H1 (cell line): Measurements from ENCODE around the gene MMP15. TPM values are rescaled to one million over a fixed set of nuclear protein-coding genes. Genes with fewer than 3 reads are reported as not detected.
A peak's percentile ranks its signal among the peaks of the same experiment; 100 is the strongest.

Source experiments
- CTCF ChIA-PET: fragments of 300-600 bp; sonication (Branson Sonifier 250); formaldehyde crosslinking; loops from one replicate; lab custom pipeline; 2021; ENCODE audit not compliant: partially characterized antibody; lab: Charles Lee
- POLR2A ChIA-PET: fragments of 300-600 bp; sonication (Branson Sonifier 250); formaldehyde crosslinking; loops from one replicate; lab custom pipeline; 2021; ENCODE audit warnings: inconsistent platforms; ENCODE audit not compliant: partially characterized antibody; lab: Charles Lee
- DNase-seq, 2 experiments: peaks; one replicate each; pipeline versions ENCODE4 v3.0.0 to v3.0.0-alpha.2; 2010 to 2022; ENCODE audit warnings: low spot score in 2 of 2, low read depth in 1 of 2, mixed read lengths in 1 of 2
- FAIRE-seq: peaks from 2 replicates; lab custom pipeline; 2011; peaks lifted over from hg19 to GRCh38; lab: Jason Lieb, UNC
- H2AFZ ChIP-seq: 2 replicates; pipeline ENCODE4 v1.8.1; 2012; ENCODE audit warnings: low read length, inconsistent platforms
- H2AK5ac ChIP-seq: 2 replicates; pipeline ENCODE4 v1.6.1; 2013; ENCODE audit warnings: low read depth, low read length
- H2BK120ac ChIP-seq: replicated peaks from 2 replicates; pipeline ENCODE3; 2013; ENCODE audit warnings: low read depth, low read length, inconsistent platforms
- H2BK12ac ChIP-seq: 2 replicates; pipeline ENCODE4 v1.6.1; 2013; ENCODE audit warnings: low read depth, low read length
- H2BK15ac ChIP-seq: 2 replicates; pipeline ENCODE4 v1.6.1; 2013; ENCODE audit warnings: low read length
- H2BK20ac ChIP-seq: 2 replicates; pipeline ENCODE4 v1.6.1; 2013; ENCODE audit warnings: low read length
- H2BK5ac ChIP-seq: 2 replicates; pipeline ENCODE4 v1.6.1; 2013; ENCODE audit warnings: low read depth, low read length
- H3K14ac ChIP-seq: 2 replicates; pipeline ENCODE4 v1.6.1; 2013; ENCODE audit warnings: inconsistent platforms; ENCODE audit not compliant: insufficient read length
- H3K18ac ChIP-seq: 2 replicates; pipeline ENCODE4 v1.6.1; 2013; ENCODE audit warnings: low read length; ENCODE audit errors: extremely low read depth
- H3K23ac ChIP-seq: 2 replicates; pipeline ENCODE4 v1.6.1; 2013; ENCODE audit warnings: inconsistent platforms; ENCODE audit not compliant: insufficient read length
- H3K23me2 ChIP-seq: 2 replicates; pipeline ENCODE4 v1.6.1; 2013; ENCODE audit warnings: low read depth, low read length
- H3K27ac ChIP-seq: 2 replicates; pipeline ENCODE4 v1.6.1; 2011; ENCODE audit warnings: low read depth, low read length, inconsistent platforms
- H3K27me3 ChIP-seq, 4 experiments: replicated peaks in 1 of 4; 1 replicate in 1 of 4; 2 replicates in 3 of 4; pipeline versions ENCODE4 v1.6.1 to v1.8.1; 2011 to 2013; ENCODE audit warnings: low read length in 3 of 4, mild to moderate bottlenecking in 3 of 4, inconsistent platforms in 2 of 4, mixed read lengths in 2 of 4, moderate library complexity in 1 of 4; ENCODE audit not compliant: control insufficient read depth in 3 of 4, insufficient read depth in 3 of 4; ENCODE audit errors: extremely low read depth in 1 of 4
- H3K36me3 ChIP-seq, 4 experiments: 2 replicates each; pipeline versions ENCODE4 v1.6.1 to v1.8.1; 2011 to 2013; ENCODE audit warnings: mild to moderate bottlenecking in 4 of 4, low read length in 3 of 4, moderate library complexity in 2 of 4, control low read depth in 1 of 4, inconsistent platforms in 1 of 4; ENCODE audit not compliant: insufficient read depth in 4 of 4, control insufficient read depth in 2 of 4
- H3K4ac ChIP-seq: replicated peaks from 2 replicates; pipeline ENCODE3; 2013; ENCODE audit warnings: low read length, low read depth, mixed read lengths, inconsistent platforms; ENCODE audit not compliant: insufficient read length
- H3K4me1 ChIP-seq, 4 experiments: replicated peaks in 1 of 4; 1 replicate in 1 of 4; 2 replicates in 3 of 4; pipeline versions ENCODE4 v1.6.1 to v1.8.1; 2011 to 2013; ENCODE audit warnings: low read length in 3 of 4, inconsistent platforms in 2 of 4, mixed read lengths in 1 of 4; ENCODE audit not compliant: insufficient read depth in 4 of 4, control insufficient read depth in 3 of 4
- H3K4me2 ChIP-seq, 2 experiments: 2 replicates each; pipeline versions ENCODE4 v1.6.1 to v1.8.1; 2011 to 2013; ENCODE audit warnings: low read depth in 2 of 2, low read length in 2 of 2, control low read depth in 1 of 2, inconsistent platforms in 1 of 2, mild to moderate bottlenecking in 1 of 2; ENCODE audit not compliant: insufficient read depth in 1 of 2
- H3K4me3 ChIP-seq, 4 experiments: fragments of 200-600, 300-600 bp in 1 of 4; sonication (generic), shearing (Covaris generic), sonication (Bioruptor Twin) in 1 of 4; 2 replicates each; pipeline versions ENCODE4 v1.5.1 to v1.8.1; 2011 to 2016; ENCODE audit warnings: low read length in 4 of 4, low read depth in 3 of 4, control low read depth in 2 of 4, inconsistent platforms in 2 of 4, mild to moderate bottlenecking in 2 of 4, mixed read lengths in 1 of 4, moderate library complexity in 1 of 4; ENCODE audit not compliant: insufficient read depth in 2 of 4; ENCODE audit errors: extremely low read depth in 1 of 4
- H3K56ac ChIP-seq: replicated peaks from 2 replicates; pipeline ENCODE3; 2013; ENCODE audit warnings: low read depth, mild to moderate bottlenecking, mixed read lengths, low read length, inconsistent platforms; ENCODE audit not compliant: insufficient read length
- H3K79me1 ChIP-seq: 2 replicates; pipeline ENCODE4 v1.6.1; 2013; ENCODE audit warnings: low read depth, low read length, control low read depth
- H3K79me2 ChIP-seq, 2 experiments: 2 replicates each; pipeline versions ENCODE4 v1.6.1 to v1.8.1; 2012 to 2013; ENCODE audit warnings: low read length in 2 of 2, mild to moderate bottlenecking in 2 of 2, inconsistent platforms in 1 of 2; ENCODE audit not compliant: insufficient read depth in 2 of 2, control insufficient read depth in 1 of 2
- H3K9ac ChIP-seq, 4 experiments: replicated peaks in 1 of 4; 1 replicate in 1 of 4; 2 replicates in 3 of 4; pipeline versions ENCODE4 v1.6.1 to v1.8.1; 2011 to 2013; ENCODE audit warnings: low read depth in 3 of 4, low read length in 3 of 4, control low read depth in 2 of 4, mild to moderate bottlenecking in 2 of 4, moderate library complexity in 2 of 4, inconsistent platforms in 1 of 4; ENCODE audit errors: extremely low read depth in 1 of 4
- H3K9me3 ChIP-seq, 2 experiments: 2 replicates each; pipeline versions ENCODE4 v1.6.1 to v1.8.1; 2012 to 2013; ENCODE audit warnings: mild to moderate bottlenecking in 2 of 2, moderate library complexity in 2 of 2, control low read depth in 1 of 2, inconsistent platforms in 1 of 2, low read depth in 1 of 2, low read length in 1 of 2, mixed read lengths in 1 of 2; ENCODE audit not compliant: insufficient read depth in 2 of 2
- H4K20me1 ChIP-seq, 2 experiments: replicated peaks in 1 of 2; 2 replicates each; pipeline versions ENCODE3 to v1.8.1; 2011 to 2013; ENCODE audit warnings: inconsistent platforms in 2 of 2, low read length in 2 of 2, mild to moderate bottlenecking in 1 of 2; ENCODE audit not compliant: insufficient read depth in 2 of 2, control insufficient read depth in 1 of 2
- H4K5ac ChIP-seq: 2 replicates; pipeline ENCODE4 v1.6.1; 2013; ENCODE audit warnings: low read length, low read depth, mixed read lengths, inconsistent platforms; ENCODE audit not compliant: insufficient read length
- H4K8ac ChIP-seq: 2 replicates; pipeline ENCODE4 v1.8.0; 2013; ENCODE audit warnings: mild to moderate bottlenecking, moderate library complexity, low read length, inconsistent platforms; ENCODE audit not compliant: insufficient read depth; ENCODE audit errors: extremely low read depth
- H4K91ac ChIP-seq: replicated peaks from 2 replicates; pipeline ENCODE3; 2013; ENCODE audit warnings: low read length, mixed read lengths, inconsistent platforms; ENCODE audit not compliant: insufficient read length
- ASH2L ChIP-seq: fragments of 200-600, 300-600 bp; sonication (generic); IDR thresholded peaks from one replicate; pipeline ENCODE4 v1.7.1; 2017; ENCODE audit warnings: low read length
- BACH1 ChIP-seq: IDR thresholded peaks from 2 replicates; pipeline ENCODE4 v1.6.1; 2012; ENCODE audit warnings: low read length, improper control_type of control experiment
- HDAC6 ChIP-seq: IDR thresholded peaks from one replicate; pipeline ENCODE4 v1.7.1; 2012; ENCODE audit warnings: low read depth, mild to moderate bottlenecking, inconsistent platforms, low read length, moderate library complexity
- POLR2AphosphoS5 ChIP-seq: IDR thresholded peaks from 2 replicates; pipeline ENCODE4 v1.6.1; 2011; ENCODE audit warnings: low read depth, low read length
- RFX5 ChIP-seq: IDR thresholded peaks from 2 replicates; pipeline ENCODE4 v1.6.1; 2011; ENCODE audit warnings: low read depth, low read length, improper control_type of control experiment, borderline replicate concordance
- RXRA ChIP-seq: IDR thresholded peaks from 2 replicates; pipeline ENCODE4 v1.6.1; 2011; ENCODE audit warnings: low read depth, mild to moderate bottlenecking, low read length, moderate library complexity; ENCODE audit not compliant: insufficient read depth
- WGBS, 2 experiments: shearing (Covaris generic) in 1 of 2; methylation state at CpG; one replicate each; pipeline versions ENCODE4 v1.1.6 to v1.1.7; 2013 to 2015; ENCODE audit warnings: low lambda C conversion rate in 2 of 2, mixed read lengths in 2 of 2, inconsistent platforms in 1 of 2, low coverage in 1 of 2, missing lambda C conversion rate in 1 of 2; ENCODE audit not compliant: insufficient replicate concordance in 2 of 2, insufficient coverage in 1 of 2, insufficient read length in 1 of 2; ENCODE audit errors: extremely low coverage in 1 of 2, missing lambda C conversion rate in 1 of 2; 5-methylcytosine and 5-hydroxymethylcytosine counted together
- polyA plus RNA-seq, 7 experiments: library from polyadenylated mRNA; depleted of rRNA in 3 of 7; stranded (reverse) in 5 of 7; unstranded in 2 of 7; fragments of >200 nt in 5 of 7; fragments of 200-250 nt in 2 of 7; gene quantifications; 1 replicate in 5 of 7; 2 replicates in 1 of 7; 4 replicates in 1 of 7; pipeline versions ENCODE4 v1.2.1 to v1.2.3, GENCODE V29; 2011 to 2013; ENCODE audit warnings: missing spikeins in 2 of 7, mixed read lengths in 2 of 7
- total RNA-seq: library from RNA; stranded (reverse); fragmentation: NEBNext Ultra II Directional; extraction: Animal tissue kit (Norgen Biotek cat#: 25700); gene quantifications from 2 replicates; pipeline ENCODE4 v1.2.1, GENCODE V29; 2021
- TF ChIP-seq, protein P1 (sequence below): IDR thresholded peaks from 2 replicates; pipeline ENCODE4 v1.6.1; 2011; ENCODE audit warnings: low read depth, mild to moderate bottlenecking, low read length; ENCODE audit not compliant: insufficient read depth

Gene MMP15
- total and polyA plus RNA-seq, 2 of the 8 experiments (the other 6 are each of a cell fraction or from before 2014, with no cell fraction given) = 38.5 to 42.2 TPM

DNA sequence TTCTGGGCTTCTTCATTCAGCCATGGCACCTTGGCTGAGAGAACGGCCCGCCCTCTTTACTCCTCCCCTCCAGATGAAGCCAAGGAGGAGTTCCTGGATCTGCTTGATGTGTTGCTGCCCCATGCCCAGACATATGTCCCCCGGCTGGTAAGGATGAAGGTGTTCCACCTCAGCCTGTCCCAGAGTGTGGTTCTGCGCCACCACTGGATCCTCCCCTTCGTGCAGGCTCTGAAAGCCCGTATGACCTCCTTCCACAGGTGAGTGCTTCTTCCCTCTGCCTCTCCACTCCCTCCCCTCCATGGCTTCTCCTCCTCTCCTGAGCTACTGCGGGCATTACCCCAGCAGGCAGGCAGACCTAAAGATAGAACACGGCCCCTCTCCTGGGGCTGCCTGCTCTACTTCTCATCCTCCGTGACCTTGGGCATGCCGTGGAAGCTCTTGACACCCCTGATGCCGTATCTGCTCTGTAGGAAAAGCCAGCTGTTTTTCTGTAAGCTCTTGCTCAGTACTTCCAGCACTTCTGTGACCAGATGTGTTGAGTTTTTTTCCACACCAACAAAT lies 15.6 kb upstream of the MMP15 start:
- peaks cover 0 to 17% (median 3%) of the 10 kb centered on the region in 4 experiments; a peak in 5 of 8 replicates for H3K36me3 ChIP-seq
- H2AK5ac ChIP-seq = peak overlapping the region; percentile 65; the same call in 1 of the 2 replicates
- CTCF ChIA-PET = interaction anchor here (0.9 to 2.8 kb wide), 15 partner anchors 9 to 361 kb away, joined by 3 to 12 read pairs (median 4); partner anchors contain the start of genes USB1 and ZNF319
- no peaks in the 10 kb centered on the region for H3K9me3 ChIP-seq
- DNase-seq (no peak), FAIRE-seq (no peak)
- H2AFZ ChIP-seq = no peak overlapping the region
- no peak overlapping the region for H3K23ac ChIP-seq
- no peak overlapping the region for H4K91ac ChIP-seq
- peaks cover 0 to 6% of the 10 kb centered on the region in 2 experiments; a peak in 1 of 4 replicates for H3K79me2 ChIP-seq
- H3K4me3 ChIP-seq = no peak overlapping the region
- 0 out of 2 replicates have a peak overlapping the region, but pooled peaks have one; percentile 35 for H2BK5ac ChIP-seq
- H3K14ac ChIP-seq = no peak overlapping the region
- H2BK15ac ChIP-seq = no peak overlapping the region
- no peak overlapping the region for H4K5ac ChIP-seq
- H3K27me3 ChIP-seq = no peaks in the 10 kb centered on the region
- no peaks in the 10 kb centered on the region for H3K23me2 ChIP-seq
- H2BK12ac ChIP-seq = 0 out of 2 replicates have a peak overlapping the region, but pooled peaks have one; percentile 39
- H3K56ac ChIP-seq = no peak overlapping the region
- no peak overlapping the region for H3K4ac ChIP-seq
- no peak overlapping the region for H3K4me2 ChIP-seq
- H3K79me1 ChIP-seq = no peaks in the 10 kb centered on the region
- H3K27ac ChIP-seq = no peak overlapping the region
- H3K18ac ChIP-seq = no peak overlapping the region
- H2BK120ac ChIP-seq = no peak overlapping the region
- H3K9ac ChIP-seq = no peak overlapping the region
- H4K8ac ChIP-seq = no peak overlapping the region
- TF ChIP-seq HDAC6 (no peak), ASH2L (no peak), BACH1 (no peak), RFX5 (no peak), POLR2AphosphoS5 (no peak), RXRA (no peak)
- TF ChIP-seq, protein P1, sequence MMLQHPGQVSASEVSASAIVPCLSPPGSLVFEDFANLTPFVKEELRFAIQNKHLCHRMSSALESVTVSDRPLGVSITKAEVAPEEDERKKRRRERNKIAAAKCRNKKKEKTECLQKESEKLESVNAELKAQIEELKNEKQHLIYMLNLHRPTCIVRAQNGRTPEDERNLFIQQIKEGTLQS = no peak
- H3K4me1 ChIP-seq = peaks cover 0 to 4% (median 1%) of the 10 kb centered on the region in 4 experiments; a peak in 3 of 7 replicates
- peak overlapping the region; percentile 48; the same call in 1 of the 2 replicates for H2BK20ac ChIP-seq
- POLR2A ChIA-PET = interaction anchor here (1.5 to 1.6 kb wide), 2 partner anchors 9 to 119 kb away, joined by 6 to 7 read pairs; partner anchors contain the start of genes CFAP20, USB1 and ZNF319
- peaks cover 0 to 2% of the 10 kb centered on the region in 2 experiments for H4K20me1 ChIP-seq
- 93% methylated on average over 10 of the region's 11 CpGs; no CpG with 5 or more reads in 1 of the 2 experiments for WGBS, 2 experiments
